ENCODE data around the gene AIM2. TPM values are rescaled to one million over a fixed set of nuclear protein-coding genes. Genes with fewer than 3 reads are reported as not detected.

The AIM2 gene
- total RNA-seq, 1 experiment from 2014 or later: 1.1 TPM

DNA sequence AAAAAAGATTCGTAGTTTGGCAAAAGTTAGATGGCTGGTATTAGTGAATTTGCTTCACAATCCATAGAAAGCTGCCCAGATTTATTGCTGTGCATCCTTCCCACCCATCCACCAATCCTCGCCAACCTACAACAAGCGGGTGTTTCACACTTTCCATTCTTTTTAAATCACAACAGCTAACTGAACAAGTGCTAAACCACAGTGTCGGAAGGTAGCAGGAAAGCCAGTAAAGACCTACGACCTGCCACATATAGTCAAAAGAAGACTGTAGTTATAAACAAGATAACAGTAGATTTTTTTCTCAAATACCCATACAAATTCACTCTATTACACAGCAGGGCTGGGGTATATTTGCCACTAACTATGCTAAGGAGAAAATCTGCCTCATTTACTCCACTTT is 47.0 kb upstream of the AIM2 start:
- no peak overlapping the region for H3K18ac ChIP-seq (ENCODE audit: insufficient read length, low read depth, low read length)
- no peak overlapping the region for H2BK15ac ChIP-seq (ENCODE audit: low read depth, low read length)
- no peaks in the 10 kb centered on the region for H3K27me3 ChIP-seq (ENCODE audit: insufficient read depth, low read length)
- Mint-ChIP-seq H3K27ac (no peak overlapping the region), H3K36me3 (ENCODE audit: insufficient read depth in 1 of 3, low read depth in 3 of 3) (no peaks in the 10 kb centered on the region), H3K4me3 (no peak overlapping the region), H3K4me1 (peaks cover 10 to 12% of the 10 kb centered on the region in 2 experiments), H3K9me3 (no peaks in the 10 kb centered on the region), H3K27me3 (ENCODE audit: low read depth) (no peaks in the 10 kb centered on the region)
- H3K27ac ChIP-seq (ENCODE audit: insufficient read length, low read depth, low read length): no peak overlapping the region
- no peak overlapping the region for H3T11ph ChIP-seq (ENCODE audit: low read length)
- no peak overlapping the region for H3K14ac ChIP-seq (ENCODE audit: insufficient read depth, low read length)
- H3K79me1 ChIP-seq (ENCODE audit: insufficient read depth, low read depth, low read length, poor library complexity, severe bottlenecking): no peaks in the 10 kb centered on the region
- H3K56ac ChIP-seq (ENCODE audit: insufficient read length, low read depth, low read length): no peak overlapping the region
- H2BK20ac ChIP-seq (ENCODE audit: low read depth, low read length, poor library complexity, severe bottlenecking): no peak overlapping the region
- no peak overlapping the region for H2AFZ ChIP-seq (ENCODE audit: low read length)
- H3K4me2 ChIP-seq (ENCODE audit: insufficient read depth, insufficient read length, low read length): no peak overlapping the region
- H3K23me2 ChIP-seq (ENCODE audit: insufficient read length, low read depth, low read length, poor library complexity, severe bottlenecking): no peaks in the 10 kb centered on the region
- no peak overlapping the region for H2BK120ac ChIP-seq (ENCODE audit: low read depth, low read length, poor library complexity, severe bottlenecking)
- TF ChIP-seq, protein P1, sequence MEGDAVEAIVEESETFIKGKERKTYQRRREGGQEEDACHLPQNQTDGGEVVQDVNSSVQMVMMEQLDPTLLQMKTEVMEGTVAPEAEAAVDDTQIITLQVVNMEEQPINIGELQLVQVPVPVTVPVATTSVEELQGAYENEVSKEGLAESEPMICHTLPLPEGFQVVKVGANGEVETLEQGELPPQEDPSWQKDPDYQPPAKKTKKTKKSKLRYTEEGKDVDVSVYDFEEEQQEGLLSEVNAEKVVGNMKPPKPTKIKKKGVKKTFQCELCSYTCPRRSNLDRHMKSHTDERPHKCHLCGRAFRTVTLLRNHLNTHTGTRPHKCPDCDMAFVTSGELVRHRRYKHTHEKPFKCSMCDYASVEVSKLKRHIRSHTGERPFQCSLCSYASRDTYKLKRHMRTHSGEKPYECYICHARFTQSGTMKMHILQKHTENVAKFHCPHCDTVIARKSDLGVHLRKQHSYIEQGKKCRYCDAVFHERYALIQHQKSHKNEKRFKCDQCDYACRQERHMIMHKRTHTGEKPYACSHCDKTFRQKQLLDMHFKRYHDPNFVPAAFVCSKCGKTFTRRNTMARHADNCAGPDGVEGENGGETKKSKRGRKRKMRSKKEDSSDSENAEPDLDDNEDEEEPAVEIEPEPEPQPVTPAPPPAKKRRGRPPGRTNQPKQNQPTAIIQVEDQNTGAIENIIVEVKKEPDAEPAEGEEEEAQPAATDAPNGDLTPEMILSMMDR (conservative IDR thresholded peaks at IDR 0.05): no peak
- no peak overlapping the region for H3K4ac ChIP-seq (ENCODE audit: low read depth, low read length)
- H4K5ac ChIP-seq (ENCODE audit: insufficient read length, low read depth, low read length): no peak overlapping the region
- DNase-seq: no peak
- H3K9me3 ChIP-seq (ENCODE audit: control insufficient read depth, low read depth, low read length): no peaks in the 10 kb centered on the region
- no CpG with 5 or more reads among the region's 5 CpGs for WGBS (ENCODE audit: extremely low coverage, insufficient read length, low lambda C conversion rate)
- peaks cover 2% of the 10 kb centered on the region; the same call in 1 of the 2 replicates for H3K4me1 ChIP-seq (ENCODE audit: insufficient read depth, low read length)
- no peaks in the 10 kb centered on the region for H4K20me1 ChIP-seq (ENCODE audit: control insufficient read depth, insufficient read depth, insufficient read length)
- no peaks in the 10 kb centered on the region for H3K79me2 ChIP-seq (ENCODE audit: insufficient read depth, low read length)
- no peak overlapping the region for H2BK5ac ChIP-seq (ENCODE audit: insufficient read length, low read length)
- no peak overlapping the region for H2BK12ac ChIP-seq (ENCODE audit: insufficient read length, low read depth, low read length)
- H3K9ac ChIP-seq (ENCODE audit: extremely low read depth, insufficient read length, low read length): no peak overlapping the region
- no peak overlapping the region for H4K8ac ChIP-seq (replicated peaks; ENCODE audit: insufficient read length, low read depth, low read length)
- no peak overlapping the region for H4K91ac ChIP-seq (ENCODE audit: insufficient read length, low read depth, low read length)
- H2AK5ac ChIP-seq (ENCODE audit: insufficient read length, low read length): no peak overlapping the region
- no peak overlapping the region for H3K23ac ChIP-seq (ENCODE audit: insufficient read length, low read depth, low read length)

Measured in H9 (cell line).